IPS-15b (cell line): ENCODE results near the gene ANKRD52.
"Not testable (repeated sequence)": the region's sequence is repeated elsewhere in the genome, so short reads cannot be mapped to it uniquely, and the experiment has no call there.

ENCODE experiments used
- H3K27me3 ChIP-seq: one replicate; pipeline ENCODE4 v1.6.1; 2013; ENCODE audit warnings: low read length; ENCODE audit not compliant: control insufficient read depth, insufficient read depth
- H3K36me3 ChIP-seq: one replicate; pipeline ENCODE4 v1.6.1; 2013; ENCODE audit warnings: low read length; ENCODE audit not compliant: control insufficient read depth, insufficient read depth
- H3K4me1 ChIP-seq: one replicate; pipeline ENCODE4 v1.6.1; 2013; ENCODE audit warnings: mild to moderate bottlenecking, low read length; ENCODE audit not compliant: control insufficient read depth, insufficient read depth
- H3K4me3 ChIP-seq: one replicate; pipeline ENCODE4 v1.5.1; 2013; ENCODE audit warnings: low read depth, low read length
- H3K9ac ChIP-seq: one replicate; pipeline ENCODE4 v1.6.1; 2013; ENCODE audit warnings: low read depth, mild to moderate bottlenecking, low read length
- H3K9me3 ChIP-seq: one replicate; pipeline ENCODE4 v1.6.1; 2013; ENCODE audit warnings: mild to moderate bottlenecking, low read length; ENCODE audit not compliant: control insufficient read depth, insufficient read depth

The ANKRD52 gene

GRCh38 chr12:56266693-56267442 is 8.7 kb upstream of the ANKRD52 start, which contains the start of gene COQ10A:
COQ10A (plus strand) TSS chr12:56266942; CDS start chr12:56267119, 177 bp downstream.
- Histone ChIP-seq H3K4me3 (peak within 1 kb of the TSS; percentile 92), H3K9ac (peak within 1 kb of the TSS; percentile 68), H3K27me3 (no peaks in the 10 kb centered on the region), H3K9me3 (no peaks in the 10 kb centered on the region), H3K4me1 (peaks cover 6% of the 10 kb centered on the region), H3K36me3 (peaks cover 9% of the 10 kb centered on the region)

GRCh38 chr12:56266068-56266692 is 8.0 kb upstream of the ANKRD52 start:
- not testable (repeated sequence) for H3K27me3 ChIP-seq, H3K36me3 ChIP-seq, H3K9ac ChIP-seq, H3K4me1 ChIP-seq, H3K9me3 ChIP-seq
- peak overlapping the region; percentile 92 for H3K4me3 ChIP-seq

- not testable (repeated sequence) for H3K36me3 ChIP-seq, H3K4me1 ChIP-seq, H3K9ac ChIP-seq, H3K9me3 ChIP-seq, H3K4me3 ChIP-seq, H3K27me3 ChIP-seq
Observed at GRCh38 chr12:56262955-56263354, 4.8 kb upstream of the ANKRD52 start.

GRCh38 chr12:56261503-56262232 is 3.5 kb upstream of the ANKRD52 start:
- Histone ChIP-seq H3K4me1 (peaks cover 8% of the 10 kb centered on the region), H3K27me3 (no peaks in the 10 kb centered on the region), H3K36me3 (no peaks in the 10 kb centered on the region), H3K4me3 (no peak overlapping the region), H3K9ac (no peak overlapping the region), H3K9me3 (no peaks in the 10 kb centered on the region)

- H3K4me3 ChIP-seq = no peak overlapping the region
- no peak overlapping the region for H3K9ac ChIP-seq
- peaks cover 5% of the 10 kb centered on the region for H3K4me1 ChIP-seq
- H3K9me3 ChIP-seq = no peaks in the 10 kb centered on the region
- H3K27me3 ChIP-seq = no peaks in the 10 kb centered on the region
- peaks cover under 1% of the 10 kb centered on the region for H3K36me3 ChIP-seq
Observed at GRCh38 chr12:56260921-56261320, 2.7 kb upstream of the ANKRD52 start.

- H3K36me3 ChIP-seq = peaks cover 6% of the 10 kb centered on the region
- no peak overlapping the region for H3K9ac ChIP-seq
- H3K4me3 ChIP-seq = no peak overlapping the region
- H3K27me3 ChIP-seq = no peaks in the 10 kb centered on the region
- no peaks in the 10 kb centered on the region for H3K9me3 ChIP-seq
- peaks cover 5% of the 10 kb centered on the region for H3K4me1 ChIP-seq
Observed at GRCh38 chr12:56260380-56260779, 2.2 kb upstream of the ANKRD52 start.

GRCh38 chr12:56258820-56259183 is 618 bp upstream of the ANKRD52 start:
- H3K9me3 ChIP-seq = no peaks in the 10 kb centered on the region
- H3K4me3 ChIP-seq = peak overlapping the region; percentile 94
- H3K4me1 ChIP-seq = peaks cover 5% of the 10 kb centered on the region
- peak overlapping the region; percentile 88 for H3K9ac ChIP-seq
- H3K36me3 ChIP-seq = peaks cover 18% of the 10 kb centered on the region
- no peaks in the 10 kb centered on the region for H3K27me3 ChIP-seq

- H3K36me3 ChIP-seq = peaks cover 30% of the 10 kb centered on the region
Observed at GRCh38 chr12:56257491-56258067, 605 bp downstream of the ANKRD52 start.

GRCh38 chr12:56257071-56257470 is 1.1 kb downstream of the ANKRD52 start:
- H3K4me1 ChIP-seq = peaks cover 5% of the 10 kb centered on the region
- peak overlapping the region; percentile 90 for H3K4me3 ChIP-seq
- no peaks in the 10 kb centered on the region for H3K27me3 ChIP-seq
- H3K9me3 ChIP-seq = no peaks in the 10 kb centered on the region
- peaks cover 35% of the 10 kb centered on the region for H3K36me3 ChIP-seq
- no peak overlapping the region for H3K9ac ChIP-seq

More at GRCh38 chr12:56257491-56258067, 605 bp downstream of the ANKRD52 start:
- H3K9me3 ChIP-seq = no peaks in the 10 kb centered on the region
- peak overlapping the region; percentile 60 for H3K9ac ChIP-seq
- H3K4me3 ChIP-seq = peak overlapping the region; percentile 90
- peaks cover 5% of the 10 kb centered on the region for H3K4me1 ChIP-seq
- no peaks in the 10 kb centered on the region for H3K27me3 ChIP-seq

GRCh38 chr12:56256326-56256960 is 1.7 kb downstream of the ANKRD52 start:
- H3K36me3 ChIP-seq = peaks cover 39% of the 10 kb centered on the region
- H3K9ac ChIP-seq = no peak overlapping the region
- H3K4me1 ChIP-seq = peaks cover 5% of the 10 kb centered on the region
- H3K27me3 ChIP-seq = no peaks in the 10 kb centered on the region
- H3K4me3 ChIP-seq = peak overlapping the region; percentile 90
- no peaks in the 10 kb centered on the region for H3K9me3 ChIP-seq

GRCh38 chr12:56255671-56256070 is 2.5 kb downstream of the ANKRD52 start:
- Histone ChIP-seq H3K4me1 (peaks cover 5% of the 10 kb centered on the region), H3K36me3 (peaks cover 42% of the 10 kb centered on the region), H3K4me3 (no peak overlapping the region), H3K9ac (no peak overlapping the region), H3K27me3 (no peaks in the 10 kb centered on the region), H3K9me3 (no peaks in the 10 kb centered on the region)
